Activated CD4-positive, alpha-beta T cell treated with anti-CD3 and anti-CD28 coated beads for 36 hours (primary cell): Measurements from ENCODE around the gene PPM1E. TPM values are rescaled to one million over a fixed set of nuclear protein-coding genes. Genes with fewer than 3 reads are reported as not detected.

Source experiments
- ATAC-seq: fragments of 200-7000 bp; cut with Tn5 transposase; one replicate; pipeline ENCODE4 v1.10.0; 2021; ENCODE audit warnings: mild to moderate bottlenecking, moderate library complexity
- CTCF ChIA-PET: fragments of 350-600 bp; sonication (Branson Sonifier 250); formaldehyde crosslinking; loops from one replicate; lab custom pipeline; 2021; ENCODE audit warnings: antibody characterized with exemption; lab: Charles Lee
- POLR2A ChIA-PET: fragments of 350-600 bp; sonication (Branson Sonifier 250); formaldehyde crosslinking; loops from one replicate; lab custom pipeline; 2021; ENCODE audit warnings: antibody characterized with exemption, inconsistent platforms; lab: Charles Lee
- DNase-seq: peaks from one replicate; pipeline ENCODE4 v3.0.0-alpha.2; 2020
- H3K27ac Mint-ChIP-seq: one replicate; pipeline ENCODE4 v1.8.0; 2021; ENCODE audit warnings: mixed read lengths
- H3K27me3 Mint-ChIP-seq: one replicate; pipeline ENCODE4 v1.8.0; 2021; ENCODE audit warnings: mixed read lengths
- H3K36me3 Mint-ChIP-seq: one replicate; pipeline ENCODE4 v1.8.0; 2021; ENCODE audit warnings: low read depth, mixed read lengths
- H3K4me1 Mint-ChIP-seq: one replicate; pipeline ENCODE4 v1.8.0; 2021; ENCODE audit warnings: mixed read lengths
- H3K4me3 Mint-ChIP-seq: one replicate; pipeline ENCODE4 v1.8.0; 2021; ENCODE audit warnings: mild to moderate bottlenecking, moderate library complexity, mixed read lengths
- H3K9me3 Mint-ChIP-seq: one replicate; pipeline ENCODE4 v1.8.0; 2021; ENCODE audit warnings: low read depth, mixed read lengths
- intact Hi-C, 2 experiments: fragments of 100-400 bp; cut with DNase I in 1 of 2; cut with micrococcal nuclease in 1 of 2; formaldehyde crosslinking; loops; one replicate each; pipeline versions ENCODE4 v1.14.2 to v1.15.1; 2022 to 2024; cut with DNase I, micrococcal nuclease
- total RNA-seq, 2 experiments: library from RNA; stranded (reverse); gene quantifications; one replicate each; pipeline ENCODE4 v1.2.3, GENCODE V29; 2021

The PPM1E gene
- total RNA-seq, 2 experiments from 2014 or later, result not detected

DNA sequence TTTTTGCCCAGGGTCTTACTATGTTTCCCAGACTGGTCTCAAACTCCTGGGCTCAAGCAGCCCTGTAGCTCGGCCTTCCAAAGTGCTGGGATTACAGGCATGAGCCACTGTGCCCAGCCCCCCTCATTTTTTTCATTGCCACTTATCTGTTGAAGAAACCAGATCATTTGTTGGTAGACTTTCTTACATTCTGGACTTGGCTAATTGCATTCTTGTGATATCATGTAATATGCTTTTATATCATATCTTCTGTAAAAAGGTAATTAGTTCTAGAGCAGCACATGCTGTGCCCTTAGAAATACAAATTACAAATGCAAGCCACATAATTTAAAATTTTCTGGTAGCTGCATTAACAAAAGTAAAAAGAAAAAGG, 53.9 kb downstream of the PPM1E start:
- Mint-ChIP-seq H3K27me3 (peaks cover 14% of the 10 kb centered on the region), H3K36me3 (no peaks in the 10 kb centered on the region), H3K4me1 (no peaks in the 10 kb centered on the region), H3K9me3 (no peaks in the 10 kb centered on the region), H3K4me3 (no peak overlapping the region), H3K27ac (no peak overlapping the region)
- ChIA-PET CTCF (no interaction called here), POLR2A (no interaction called here)
- intact Hi-C loops, result no loop called here
- no peak for ATAC-seq
- DNase-seq, result no peak

GRCh38 chr17:58811290-58811689, 55.6 kb downstream of the PPM1E start:
- Mint-ChIP-seq H3K27me3 (peaks cover 10% of the 10 kb centered on the region), H3K4me1 (no peaks in the 10 kb centered on the region), H3K4me3 (no peak overlapping the region), H3K27ac (no peak overlapping the region), H3K9me3 (no peaks in the 10 kb centered on the region), H3K36me3 (no peaks in the 10 kb centered on the region)
- ATAC-seq, result no peak
- intact Hi-C loops, result no loop called here
- POLR2A ChIA-PET, result no interaction called here
- DNase-seq, result no peak
- CTCF ChIA-PET, result interaction anchor here (0.7 kb wide), 1 partner anchor 1517 kb away, joined by 3 read pairs; no protein-coding TSS in a partner anchor

- H3K9me3 Mint-ChIP-seq, result no peaks in the 10 kb centered on the region
- ChIA-PET CTCF (interaction anchor here (0.7 to 1.0 kb wide), 2 partner anchors 11 to 191 kb away, joined by 3 to 6 read pairs; no protein-coding TSS in a partner anchor), POLR2A (interaction anchor here (0.7 kb wide), 1 partner anchor 247 kb away, joined by 5 read pairs; no protein-coding TSS in a partner anchor)
- peaks cover 1% of the 10 kb centered on the region for H3K27me3 Mint-ChIP-seq
- H3K27ac Mint-ChIP-seq, result no peak overlapping the region
- no peaks in the 10 kb centered on the region for H3K4me1 Mint-ChIP-seq
- DNase-seq (no peak), ATAC-seq (no peak)
- no peaks in the 10 kb centered on the region for H3K36me3 Mint-ChIP-seq
- intact Hi-C loops, result no loop called here
- H3K4me3 Mint-ChIP-seq, result no peak overlapping the region
Measured at GRCh38 chr17:58813712-58814111, 58.1 kb downstream of the PPM1E start.

- CTCF ChIA-PET, result interaction anchor here (0.9 kb wide), 1 partner anchor 108 kb away, joined by 4 read pairs; no protein-coding TSS in a partner anchor
- H3K27ac Mint-ChIP-seq, result no peak overlapping the region
Measured at GRCh38 chr17:58818654-58819053, 63.0 kb downstream of the PPM1E start.

GRCh38 chr17:58822148-58823050, 66.7 kb downstream of the PPM1E start:
- H3K4me3 Mint-ChIP-seq, result no peak overlapping the region
- peaks cover 16% of the 10 kb centered on the region for H3K27me3 Mint-ChIP-seq
- H3K4me1 Mint-ChIP-seq, result no peaks in the 10 kb centered on the region
- ChIA-PET CTCF (interaction anchor here (0.8 to 1.0 kb wide), 2 partner anchors 25 to 241 kb away, joined by 3 read pairs; no protein-coding TSS in a partner anchor), POLR2A (no interaction called here)
- intact Hi-C loops, result no loop called here
- H3K36me3 Mint-ChIP-seq, result no peaks in the 10 kb centered on the region
- no peak for DNase-seq
- H3K27ac Mint-ChIP-seq, result no peak overlapping the region
- ATAC-seq, result no peak
- H3K9me3 Mint-ChIP-seq, result no peaks in the 10 kb centered on the region

More at GRCh38 chr17:58818654-58819053, 63.0 kb downstream of the PPM1E start:
- Mint-ChIP-seq H3K4me3 (no peak overlapping the region), H3K27me3 (peaks cover 13% of the 10 kb centered on the region), H3K36me3 (no peaks in the 10 kb centered on the region), H3K9me3 (no peaks in the 10 kb centered on the region), H3K4me1 (no peaks in the 10 kb centered on the region)
- no peak for ATAC-seq
- POLR2A ChIA-PET, result no interaction called here
- no peak for DNase-seq
- intact Hi-C loops, result no loop called here

GRCh38 chr17:58823051-58823525, 67.4 kb downstream of the PPM1E start:
- intact Hi-C loops, result no loop called here
- Mint-ChIP-seq H3K27ac (no peak overlapping the region), H3K27me3 (peaks cover 16% of the 10 kb centered on the region), H3K9me3 (no peaks in the 10 kb centered on the region), H3K4me1 (no peaks in the 10 kb centered on the region), H3K4me3 (no peak overlapping the region), H3K36me3 (no peaks in the 10 kb centered on the region)
- DNase-seq, result no peak
- CTCF ChIA-PET, result no interaction called here
- POLR2A ChIA-PET, result no interaction called here
- ATAC-seq, result no peak

DNA sequence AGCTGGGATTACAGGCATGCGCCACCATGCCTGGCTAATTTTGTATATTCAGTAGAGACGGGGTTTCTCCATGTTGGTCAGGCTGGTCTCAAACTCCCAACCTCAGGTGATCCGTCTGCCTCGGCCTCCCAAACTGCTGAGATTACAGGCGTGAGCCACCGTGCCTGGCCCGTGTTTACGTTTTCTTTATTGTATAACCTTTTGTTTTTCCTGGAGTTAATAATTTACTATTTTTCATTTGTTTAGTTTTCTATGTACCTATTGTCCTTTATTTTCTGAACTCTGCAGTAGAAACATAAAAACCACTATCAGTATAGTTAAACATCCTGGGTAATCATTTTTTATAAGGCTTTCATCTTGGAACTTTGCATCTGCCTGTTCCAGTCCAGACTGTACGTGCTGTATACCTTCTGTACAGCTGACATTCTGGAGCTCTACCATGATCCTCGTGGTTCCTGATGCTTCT, 73.6 kb downstream of the PPM1E start:
- Mint-ChIP-seq H3K9me3 (no peaks in the 10 kb centered on the region), H3K36me3 (no peaks in the 10 kb centered on the region), H3K27ac (no peak overlapping the region), H3K27me3 (peaks cover 19% of the 10 kb centered on the region), H3K4me1 (no peaks in the 10 kb centered on the region), H3K4me3 (no peak overlapping the region)
- DNase-seq (no peak), ATAC-seq (no peak)
- ChIA-PET POLR2A (no interaction called here), CTCF (no interaction called here)
- intact Hi-C loops, result no loop called here

- DNase-seq, result no peak
- H3K4me3 Mint-ChIP-seq, result no peak overlapping the region
- ChIA-PET POLR2A (no interaction called here), CTCF (no interaction called here)
- intact Hi-C loops, result no loop called here
- no peaks in the 10 kb centered on the region for H3K36me3 Mint-ChIP-seq
- no peak overlapping the region for H3K27ac Mint-ChIP-seq
- peaks cover 19% of the 10 kb centered on the region for H3K27me3 Mint-ChIP-seq
- H3K9me3 Mint-ChIP-seq, result no peaks in the 10 kb centered on the region
- no peaks in the 10 kb centered on the region for H3K4me1 Mint-ChIP-seq
- ATAC-seq, result no peak
Measured at GRCh38 chr17:58831780-58832179, 76.1 kb downstream of the PPM1E start.

GRCh38 chr17:58832514-58832913, 76.9 kb downstream of the PPM1E start:
- Mint-ChIP-seq H3K4me3 (no peak overlapping the region), H3K36me3 (no peaks in the 10 kb centered on the region), H3K4me1 (no peaks in the 10 kb centered on the region), H3K9me3 (no peaks in the 10 kb centered on the region), H3K27me3 (peaks cover 18% of the 10 kb centered on the region), H3K27ac (no peak overlapping the region)
- ChIA-PET CTCF (no interaction called here), POLR2A (no interaction called here)
- ATAC-seq, result no peak
- DNase-seq, result no peak
- intact Hi-C loops, result no loop called here

DNA sequence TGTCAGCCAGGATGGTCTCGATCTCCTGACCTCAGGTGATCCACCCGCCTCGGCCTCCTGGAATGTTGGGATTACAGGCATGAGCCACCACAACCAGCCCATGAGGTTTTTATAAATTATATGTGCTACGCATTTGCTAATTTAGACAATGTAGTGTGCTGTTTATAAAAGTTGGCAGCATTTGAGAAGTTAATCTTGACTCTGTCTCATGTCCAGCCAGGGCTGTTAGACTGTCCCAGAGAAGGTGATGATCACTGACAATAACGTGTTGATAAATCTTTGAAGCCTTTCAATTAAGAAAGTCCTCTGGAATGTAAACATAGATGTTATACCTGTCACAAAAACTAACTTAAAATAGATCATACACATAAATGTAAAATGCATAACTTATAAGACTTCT, 82.0 kb downstream of the PPM1E start:
- peaks cover 20% of the 10 kb centered on the region for H3K27me3 Mint-ChIP-seq
- intact Hi-C loops, result no loop called here
- DNase-seq (no peak), ATAC-seq (no peak)
- H3K9me3 Mint-ChIP-seq, result no peaks in the 10 kb centered on the region
- H3K36me3 Mint-ChIP-seq, result no peaks in the 10 kb centered on the region
- ChIA-PET POLR2A (no interaction called here), CTCF (no interaction called here)
- H3K4me1 Mint-ChIP-seq, result no peaks in the 10 kb centered on the region
- H3K4me3 Mint-ChIP-seq, result no peak overlapping the region
- H3K27ac Mint-ChIP-seq, result no peak overlapping the region

DNA sequence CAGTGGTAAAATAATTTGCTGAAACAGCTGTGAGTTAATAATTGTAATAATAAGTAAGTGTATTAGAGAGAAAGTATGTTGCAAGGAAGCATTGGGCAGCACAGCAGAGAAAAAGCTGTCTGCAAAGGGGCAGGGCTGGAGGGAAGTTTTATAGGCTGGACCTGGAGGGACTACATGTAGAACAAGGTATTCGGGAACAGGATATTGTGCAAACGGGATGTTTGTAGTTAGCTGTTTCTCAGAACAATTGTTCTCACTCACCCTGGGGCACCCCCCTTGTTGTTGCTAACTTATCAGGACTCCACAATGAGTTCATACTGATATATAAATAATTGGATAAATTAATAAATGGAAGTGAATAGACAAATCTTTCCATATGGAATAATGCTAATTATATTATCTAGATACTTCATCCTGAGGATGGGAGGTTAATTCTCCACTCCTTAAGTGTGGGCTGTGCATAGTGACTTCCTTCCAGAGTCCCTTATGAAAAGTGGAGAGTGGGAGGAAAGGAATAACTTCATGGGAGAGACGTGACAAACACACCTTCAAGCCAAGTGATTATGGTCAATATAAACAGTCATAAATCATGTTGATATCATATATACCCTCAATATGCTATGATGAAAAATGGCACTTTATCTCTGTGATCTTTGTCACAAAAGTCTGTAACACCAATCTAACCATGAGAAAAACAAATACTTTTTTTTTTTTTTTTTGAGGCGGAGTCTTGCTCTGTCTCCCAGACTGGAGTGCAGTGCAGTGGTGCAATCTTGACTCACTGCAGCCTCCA, 85.4 kb downstream of the PPM1E start:
- POLR2A ChIA-PET, result no interaction called here
- intact Hi-C loops, result no loop called here
- H3K27ac Mint-ChIP-seq, result no peak overlapping the region
- DNase-seq (no peak), ATAC-seq (no peak)
- CTCF ChIA-PET, result no interaction called here
- H3K4me1 Mint-ChIP-seq, result no peaks in the 10 kb centered on the region
- no peak overlapping the region for H3K4me3 Mint-ChIP-seq
- H3K36me3 Mint-ChIP-seq, result no peaks in the 10 kb centered on the region
- H3K27me3 Mint-ChIP-seq, result peaks cover 8% of the 10 kb centered on the region
- H3K9me3 Mint-ChIP-seq, result no peaks in the 10 kb centered on the region
